HEK293 (cell line): ENCODE measurements around the gene ESRRA.

Experiments
- CTCF ChIA-PET: fragments of 350-600 bp; formaldehyde crosslinking; extraction: SDS; loops from one replicate; lab custom pipeline; 2021; ENCODE audit warnings: antibody characterized with exemption; lab: Yijun Ruan, JAX
- POLR2A ChIA-PET: fragments of 300-600 bp; formaldehyde crosslinking; extraction: SDS; loops from one replicate; lab custom pipeline; 2020; ENCODE audit warnings: antibody characterized with exemption, inconsistent platforms; lab: Yijun Ruan, JAX
- H3K27ac ChIP-seq: fragments of 200-500 bp; sonication (Bioruptor generic); 2 replicates; pipeline ENCODE4 v1.5.1; 2014; ENCODE audit warnings: low read depth, low read length, control low read depth, inconsistent platforms; ENCODE audit errors: extremely low read depth
- H3K36me3 ChIP-seq, 2 experiments: fragments of 200-500 bp in 1 of 2; sonication (Bioruptor generic) in 1 of 2; 1 replicate in 1 of 2; 2 replicates in 1 of 2; pipeline ENCODE4 v1.5.1; 2014 to 2017; ENCODE audit warnings: inconsistent platforms in 2 of 2, low read length in 2 of 2; ENCODE audit not compliant: control insufficient read depth in 2 of 2, insufficient read depth in 1 of 2
- H3K4me1 ChIP-seq: fragments of 200-500 bp; sonication (Bioruptor generic); 2 replicates; pipeline ENCODE4 v1.5.1; 2014; ENCODE audit warnings: mild to moderate bottlenecking, low read length, inconsistent platforms; ENCODE audit not compliant: control insufficient read depth, insufficient read depth
- H3K4me3 ChIP-seq: 2 replicates; pipeline ENCODE4 v1.5.1; 2011; ENCODE audit warnings: low read depth, mild to moderate bottlenecking, control low read depth, low read length, moderate library complexity
- H3K9me3 ChIP-seq: fragments of 200-500 bp; sonication (Bioruptor generic); 2 replicates; pipeline ENCODE4 v1.5.1; 2014; ENCODE audit warnings: low read depth, low read length, inconsistent platforms; ENCODE audit not compliant: control insufficient read depth, insufficient read depth
- EGR2 ChIP-seq: fragments of 450-650 bp; formaldehyde crosslinking; IDR thresholded peaks from 2 replicates; pipeline ENCODE4 v1.5.1; 2016; ENCODE audit warnings: low read depth, missing biosample characterization, missing genetic modification characterization
- GLI2 ChIP-seq: fragments of 450-650 bp; formaldehyde crosslinking; IDR thresholded peaks from 2 replicates; pipeline ENCODE4; 2017; ENCODE audit warnings: missing biosample characterization, missing genetic modification characterization, low read depth, borderline replicate concordance
- GLI4 ChIP-seq: fragments of 450-650 bp; formaldehyde crosslinking; IDR thresholded peaks from 2 replicates; pipeline ENCODE4 v1.5.1; 2016; ENCODE audit warnings: missing biosample characterization, missing genetic modification characterization
- GLIS1 ChIP-seq: fragments of 450-650 bp; formaldehyde crosslinking; IDR thresholded peaks from 2 replicates; pipeline ENCODE4 v1.5.1; 2016; ENCODE audit warnings: missing biosample characterization, missing genetic modification characterization
- KLF9 ChIP-seq: fragments of 450-650 bp; formaldehyde crosslinking; IDR thresholded peaks from 2 replicates; pipeline ENCODE4 v1.5.1; 2016; ENCODE audit warnings: missing biosample characterization, missing genetic modification characterization, low read depth
- PATZ1 ChIP-seq: fragments of 450-650 bp; formaldehyde crosslinking; IDR thresholded peaks from 2 replicates; pipeline ENCODE4 v1.5.1; 2016; ENCODE audit warnings: missing biosample characterization, missing genetic modification characterization
- PRDM6 ChIP-seq: fragments of 450-650 bp; formaldehyde crosslinking; IDR thresholded peaks from 2 replicates; pipeline ENCODE4 v1.5.1; 2017; ENCODE audit warnings: missing biosample characterization, missing genetic modification characterization
- SP2 ChIP-seq: fragments of 450-650 bp; formaldehyde crosslinking; IDR thresholded peaks from 2 replicates; pipeline ENCODE4 v1.5.1; 2016; ENCODE audit warnings: missing biosample characterization, missing genetic modification characterization
- WT1 ChIP-seq: fragments of 450-650 bp; formaldehyde crosslinking; IDR thresholded peaks from 2 replicates; pipeline ENCODE4 v1.5.1; 2016; ENCODE audit warnings: missing biosample characterization, missing genetic modification characterization
- ZBTB11 ChIP-seq: fragments of 450-650 bp; formaldehyde crosslinking; conservative IDR thresholded peaks from 2 replicates; pipeline ENCODE4 v1.5.1; 2016; ENCODE audit warnings: low read depth, missing biosample characterization, missing genetic modification characterization
- ZBTB44 ChIP-seq: fragments of 450-650 bp; IDR thresholded peaks from 2 replicates; pipeline ENCODE4 v1.5.1; 2018; ENCODE audit warnings: missing biosample characterization, mild to moderate bottlenecking, missing genetic modification characterization
- ZFHX2 ChIP-seq: fragments of 450-650 bp; formaldehyde crosslinking; conservative IDR thresholded peaks from 2 replicates; pipeline ENCODE4 v1.5.1; 2016; ENCODE audit warnings: missing biosample characterization, missing genetic modification characterization
- ZFP3 ChIP-seq: fragments of 450-650 bp; formaldehyde crosslinking; IDR thresholded peaks from 2 replicates; pipeline ENCODE4 v1.5.1; 2016; ENCODE audit warnings: low read depth, missing biosample characterization, missing genetic modification characterization
- ZNF24 ChIP-seq: fragments of 450-650 bp; formaldehyde crosslinking; IDR thresholded peaks from 2 replicates; pipeline ENCODE4 v1.5.1; 2016; ENCODE audit warnings: missing biosample characterization, missing genetic modification characterization
- ZNF266 ChIP-seq: fragments of 450-650 bp; formaldehyde crosslinking; IDR thresholded peaks from 2 replicates; pipeline ENCODE4 v1.5.1; 2016; ENCODE audit warnings: missing biosample characterization, missing genetic modification characterization, low read depth
- ZNF274 ChIP-seq, 2 experiments: fragments of 200-500 bp in 1 of 2; fragments of 450-650 bp in 1 of 2; sonication (Bioruptor generic) in 1 of 2; formaldehyde crosslinking in 1 of 2; IDR thresholded peaks; 2 replicates each; pipeline versions ENCODE4 v1.5.1 to v1.6.1; 2014 to 2016; ENCODE audit warnings: borderline replicate concordance in 1 of 2, inconsistent platforms in 1 of 2, low read length in 1 of 2, missing biosample characterization in 1 of 2, missing genetic modification characterization in 1 of 2
- ZNF341 ChIP-seq: fragments of 450-650 bp; formaldehyde crosslinking; IDR thresholded peaks from 2 replicates; pipeline ENCODE4; 2016; ENCODE audit warnings: low read depth, missing biosample characterization, missing genetic modification characterization
- ZNF366 ChIP-seq: fragments of 450-650 bp; formaldehyde crosslinking; conservative IDR thresholded peaks from 2 replicates; pipeline ENCODE4 v1.5.1; 2016; ENCODE audit warnings: missing biosample characterization, missing genetic modification characterization
- ZNF423 ChIP-seq: fragments of 450-650 bp; formaldehyde crosslinking; IDR thresholded peaks from 2 replicates; pipeline ENCODE4 v1.5.1; 2016; ENCODE audit warnings: missing biosample characterization, missing genetic modification characterization
- ZNF513 ChIP-seq: fragments of 450-650 bp; IDR thresholded peaks from 2 replicates; pipeline ENCODE4 v1.5.1; 2018; ENCODE audit warnings: missing biosample characterization, missing genetic modification characterization
- ZNF530 ChIP-seq: fragments of 450-650 bp; formaldehyde crosslinking; IDR thresholded peaks from 2 replicates; pipeline ENCODE4 v1.5.1; 2016; ENCODE audit warnings: low read depth, missing biosample characterization, missing genetic modification characterization
- ZNF660 ChIP-seq: fragments of 450-650 bp; IDR thresholded peaks from 2 replicates; pipeline ENCODE4 v1.5.1; 2018; ENCODE audit warnings: missing biosample characterization, mild to moderate bottlenecking, missing genetic modification characterization
- ZNF792 ChIP-seq: fragments of 450-650 bp; formaldehyde crosslinking; IDR thresholded peaks from 2 replicates; pipeline ENCODE4 v1.5.1; 2016; ENCODE audit warnings: missing biosample characterization, missing genetic modification characterization
- ZNF843 ChIP-seq: fragments of 450-650 bp; formaldehyde crosslinking; IDR thresholded peaks from 2 replicates; pipeline ENCODE4 v1.5.1; 2016; ENCODE audit warnings: missing biosample characterization, missing genetic modification characterization
- ZSCAN4 ChIP-seq: fragments of 450-650 bp; formaldehyde crosslinking; IDR thresholded peaks from 2 replicates; pipeline ENCODE4 v1.5.1; 2017; ENCODE audit warnings: missing biosample characterization, missing genetic modification characterization

Gene ESRRA

GRCh38 chr11:64359712-64360445 lies 54.6 kb downstream of the ESRRA start:
- peaks cover 0 to 40% of the 10 kb centered on the region in 2 experiments; a peak in 2 of 3 replicates for H3K36me3 ChIP-seq
- no peaks in the 10 kb centered on the region; the same call in 1 of the 2 replicates for H3K4me1 ChIP-seq
- ChIA-PET POLR2A (interaction anchor here (0.7 to 1.8 kb wide), 2 partner anchors 42 to 89 kb away, joined by 3 to 14 read pairs; partner anchors contain the start of genes PRDX5 and TRMT112), CTCF (interaction anchor here (0.7 to 7.8 kb wide), 6 partner anchors 16 to 289 kb away, joined by 3 to 81 read pairs (median 4); partner anchors contain the start of genes PRDX5 and TRMT112)
- H3K27ac ChIP-seq, result no peak overlapping the region; the same call in 1 of the 2 replicates
- no peaks in the 10 kb centered on the region for H3K9me3 ChIP-seq
- peak overlapping the region; percentile 83 for H3K4me3 ChIP-seq
- TF ChIP-seq ZFHX2 (tag by site-specific recombination) (peak; percentile 30), EGR2 (tag by site-specific recombination) (0 out of 2 replicates have a peak, but pooled peaks have one; percentile 12), ZNF266 (tag by site-specific recombination) (no peak), ZNF660 (no peak), ZNF792 (tag by site-specific recombination) (no peak), KLF9 (tag by site-specific recombination) (0 out of 2 replicates have a peak, but pooled peaks have one; percentile 16), ZNF513 (tag by site-specific recombination) (no peak), SP2 (tag by site-specific recombination) (no peak), PATZ1 (tag by site-specific recombination) (peak; percentile 10; the same call in 1 of the 2 replicates), GLI2 (tag by site-specific recombination) (no peak), WT1 (tag by site-specific recombination) (no peak), ZBTB11 (tag by site-specific recombination) (no peak), ZNF341 (tag by site-specific recombination) (peak; percentile 46; the same call in 1 of the 2 replicates), ZFP3 (tag by site-specific recombination) (no peak), ZNF423 (tag by site-specific recombination) (no peak), GLIS1 (peak; percentile 88), ZSCAN4 (tag by site-specific recombination) (no peak), ZNF24 (tag by site-specific recombination) (no peak), GLI4 (no peak), ZNF274 (IDR thresholded peaks at IDR 0.05; ENCODE audit: low read length) (no peak), ZNF274 (tag by site-specific recombination; IDR thresholded peaks at IDR 0.05; ENCODE audit: borderline replicate concordance) (no peak), ZNF843 (tag by site-specific recombination) (no peak), PRDM6 (tag by site-specific recombination) (no peak), ZNF530 (tag by site-specific recombination) (no peak), ZBTB44 (tag by site-specific recombination) (0 out of 2 replicates have a peak, but pooled peaks have one; percentile 8), ZNF366 (tag by site-specific recombination) (no peak)
